ENCODE measurements around the gene DUSP9. TPM values are rescaled to one million over a fixed set of nuclear protein-coding genes. Genes with fewer than 3 reads are reported as not detected.

DUSP9 gene
- total RNA-seq, 1 experiment from 2014 or later = 14.2 TPM

DNA sequence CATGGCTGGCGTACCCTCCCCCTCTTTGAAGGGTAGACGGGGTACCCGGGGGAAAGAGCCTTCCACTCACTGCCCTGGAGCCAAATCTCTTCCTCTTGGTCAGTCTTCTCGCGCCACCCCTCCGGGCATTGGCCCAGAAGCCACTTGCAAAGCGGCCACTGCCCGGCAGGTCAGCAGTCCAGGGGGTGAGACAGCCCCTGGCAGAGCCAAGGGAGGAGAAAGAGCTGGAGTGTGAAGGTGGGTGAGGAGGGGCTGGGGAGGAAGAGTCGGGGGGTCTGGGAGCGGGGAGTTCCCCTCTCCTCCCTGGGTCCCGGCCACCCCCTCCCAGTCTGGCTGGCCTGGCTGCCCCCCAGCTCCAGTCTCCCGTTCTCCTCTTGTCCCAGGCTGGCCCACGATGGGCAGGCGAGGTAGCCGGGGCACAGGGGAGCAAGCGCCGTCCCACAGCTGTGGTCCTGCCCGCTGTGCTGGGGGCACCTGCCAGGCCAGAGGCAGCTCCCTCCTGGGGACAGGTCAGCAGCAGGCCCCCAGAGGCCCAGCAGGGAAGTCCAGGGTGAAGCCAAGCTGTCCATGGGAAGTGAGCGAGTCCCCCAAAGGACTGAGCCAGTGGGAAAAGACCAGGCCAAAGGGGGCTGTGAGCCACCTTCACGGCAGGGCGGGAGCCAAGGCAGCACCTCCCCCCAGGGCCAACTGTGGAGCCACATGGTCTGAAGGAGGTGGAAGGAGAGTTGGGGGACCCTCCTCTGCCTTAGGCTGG is 21.6 kb upstream of the DUSP9 start:
- H3K36me3 ChIP-seq (ENCODE audit: control insufficient read depth in 1 of 2, insufficient read depth in 2 of 2, low read length in 2 of 2) = no peaks in the 10 kb centered on the region
- no peak for ATAC-seq
- ChIA-PET POLR2A (no interaction called here), CTCF (no interaction called here), RAD21 (ENCODE audit: low non-redundant PET in 1 of 2, low total read pairs in 2 of 2, uncharacterized antibody in 2 of 2, unreplicated experiment in 2 of 2) (no interaction called here)
- no peaks in the 10 kb centered on the region for H3K79me2 ChIP-seq (ENCODE audit: insufficient read depth, low read length)
- BruUV-seq (replicated peaks) = no TSS peak
- no peaks in the 10 kb centered on the region for H3K9me2 ChIP-seq (ENCODE audit: insufficient read depth)
- no peak overlapping the region for H3K4me3 ChIP-seq (replicated peaks in 1 of 2; ENCODE audit: low read depth in 1 of 2, low read length in 2 of 2)
- no peak overlapping the region for H3K9ac ChIP-seq (ENCODE audit: low read length)
- intact Hi-C loops (cut with micrococcal nuclease) = no loop called here
- TF ChIP-seq ZFX (IDR thresholded peaks at IDR 0.05) (no peak), TCF7L2 (IDR thresholded peaks at IDR 0.05; ENCODE audit: borderline replicate concordance, extremely low read depth, insufficient read depth, insufficient read length) (no peak), FOSL1 (IDR thresholded peaks at IDR 0.05; ENCODE audit: low read depth) (no peak), JUND (IDR thresholded peaks at IDR 0.05) (no peak), POLR2AphosphoS5 (IDR thresholded peaks at IDR 0.05; ENCODE audit: low read depth, low read length) (no peak), ELF1 (IDR thresholded peaks at IDR 0.05; ENCODE audit: borderline replicate concordance, low read depth) (no peak), CEBPB (IDR thresholded peaks at IDR 0.05; ENCODE audit: low read depth) (no peak)
- no peak overlapping the region for H3K4me2 ChIP-seq (ENCODE audit: low read length)
- DNase-seq (ENCODE audit: low read depth, low spot score) = no peak
- H2AFZ ChIP-seq (ENCODE audit: low read depth, low read length, poor library complexity, severe bottlenecking) = no peak overlapping the region
- H3K27me3 ChIP-seq (ENCODE audit: insufficient read depth, low read length) = no peaks in the 10 kb centered on the region
- H3K27ac ChIP-seq (ENCODE audit: low read depth, low read length) = no peak overlapping the region
- no peaks in the 10 kb centered on the region for H4K20me1 ChIP-seq (ENCODE audit: insufficient read depth)
- no peaks in the 10 kb centered on the region for H3K4me1 ChIP-seq (ENCODE audit: control insufficient read depth in 1 of 2, insufficient read depth in 2 of 2, low read length in 2 of 2)
- H3K9me3 ChIP-seq (ENCODE audit: control insufficient read depth in 1 of 2, insufficient read depth in 1 of 2, low read depth in 1 of 2, low read length in 2 of 2) = no peaks in the 10 kb centered on the region

DNA sequence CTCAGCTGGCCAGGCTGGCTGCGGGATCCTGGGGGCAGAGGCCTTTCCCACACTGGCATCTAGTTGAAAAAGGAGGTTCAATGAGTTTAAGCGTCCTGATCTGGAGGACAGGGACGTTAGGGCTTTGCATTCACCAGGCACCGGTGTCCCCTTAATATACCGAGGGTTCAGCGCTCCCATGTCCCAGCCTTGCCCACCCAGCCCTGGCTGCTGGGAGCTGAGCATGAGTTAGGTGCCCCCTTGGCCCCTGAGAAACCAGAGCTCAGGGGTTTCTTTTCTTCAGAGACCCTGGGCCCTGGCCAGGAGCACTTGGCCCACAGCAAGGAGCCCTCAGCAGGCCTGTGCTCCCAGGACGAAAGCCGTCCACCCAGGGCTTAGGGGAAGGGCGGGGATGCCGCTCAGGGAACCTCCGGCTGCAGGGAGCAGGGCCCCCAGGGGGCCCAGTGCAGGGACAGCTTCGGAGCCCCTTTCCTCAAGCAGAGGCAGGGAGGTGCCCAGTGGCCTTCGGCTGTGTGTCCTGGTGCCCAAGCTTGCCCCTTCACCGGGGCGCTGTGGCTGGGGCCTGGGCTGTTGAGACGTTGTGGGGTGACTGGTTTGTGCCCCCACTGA is 20.9 kb upstream of the DUSP9 start:
- DNase-seq (ENCODE audit: low read depth, low spot score) = no peak
- Histone ChIP-seq H3K27ac (ENCODE audit: low read depth, low read length) (no peak overlapping the region), H3K4me3 (replicated peaks in 1 of 2; ENCODE audit: low read depth in 1 of 2, low read length in 2 of 2) (no peak overlapping the region), H3K4me1 (ENCODE audit: control insufficient read depth in 1 of 2, insufficient read depth in 2 of 2, low read length in 2 of 2) (no peaks in the 10 kb centered on the region), H3K36me3 (ENCODE audit: control insufficient read depth in 1 of 2, insufficient read depth in 2 of 2, low read length in 2 of 2) (no peaks in the 10 kb centered on the region), H3K9ac (ENCODE audit: low read length) (no peak overlapping the region), H4K20me1 (ENCODE audit: insufficient read depth) (no peaks in the 10 kb centered on the region), H2AFZ (ENCODE audit: low read depth, low read length, poor library complexity, severe bottlenecking) (no peak overlapping the region), H3K79me2 (ENCODE audit: insufficient read depth, low read length) (no peaks in the 10 kb centered on the region), H3K9me3 (ENCODE audit: control insufficient read depth in 1 of 2, insufficient read depth in 1 of 2, low read depth in 1 of 2, low read length in 2 of 2) (no peaks in the 10 kb centered on the region), H3K4me2 (ENCODE audit: low read length) (no peak overlapping the region), H3K9me2 (ENCODE audit: insufficient read depth) (no peaks in the 10 kb centered on the region), H3K27me3 (ENCODE audit: insufficient read depth, low read length) (no peaks in the 10 kb centered on the region)
- POLR2A ChIA-PET = no interaction called here
- no TSS peak for BruUV-seq (replicated peaks)
- CTCF ChIA-PET = no interaction called here
- ATAC-seq = no peak
- intact Hi-C loops (cut with micrococcal nuclease) = no loop called here
- RAD21 ChIA-PET (ENCODE audit: low non-redundant PET in 1 of 2, low total read pairs in 2 of 2, uncharacterized antibody in 2 of 2, unreplicated experiment in 2 of 2) = no interaction called here
- TF ChIP-seq EZH2phosphoT487 (IDR thresholded peaks at IDR 0.05; ENCODE audit: borderline replicate concordance) (no peak), SIN3A (IDR thresholded peaks at IDR 0.05; ENCODE audit: low read depth) (no peak), CEBPB (IDR thresholded peaks at IDR 0.05; ENCODE audit: low read depth) (no peak), JUND (IDR thresholded peaks at IDR 0.05) (no peak), SP1 (IDR thresholded peaks at IDR 0.05; ENCODE audit: low read depth) (no peak)

All from HCT116 (cell line).